ENCODE results near the gene MYO18B. TPM values are rescaled to one million over a fixed set of nuclear protein-coding genes. Genes with fewer than 3 reads are reported as not detected.

MYO18B gene
- total and polyA plus RNA-seq, 2 of the 4 experiments (the other 2 are of a cell fraction): under 0.01 TPM; not detected in 1

GRCh38 chr22:25779426-25779825, 37.4 kb downstream of the MYO18B start:
- H3K4ac ChIP-seq (ENCODE audit: low read depth, low read length): no peak overlapping the region
- no peak overlapping the region for H2BK20ac ChIP-seq (ENCODE audit: low read depth, low read length)
- H3K27ac ChIP-seq (ENCODE audit: insufficient read depth, low read length): no peak overlapping the region
- CTCF ChIA-PET: interaction anchor here (0.6 kb wide), 1 partner anchor 14 kb away, joined by 3 read pairs; no protein-coding TSS in a partner anchor
- H2AK9ac ChIP-seq (replicated peaks; ENCODE audit: low read depth, low read length, poor library complexity): no peak overlapping the region
- H3K4me2 ChIP-seq (ENCODE audit: low read depth, low read length): no peak overlapping the region
- no peak for ATAC-seq (ENCODE audit: low read depth)
- no CpG with 5 or more reads among the region's 2 CpGs for WGBS, 2 experiments (ENCODE audit: extremely low coverage in 2 of 2, insufficient read length in 1 of 2)
- H3K4me3 ChIP-seq (ENCODE audit: insufficient read depth, low read depth, low read length): no peak overlapping the region
- no peak overlapping the region for H4K91ac ChIP-seq (ENCODE audit: insufficient read depth, low read depth, low read length)
- no peak overlapping the region for H2BK15ac ChIP-seq (ENCODE audit: low read depth, low read length)
- no TSS peak for BruUV-seq (replicated peaks)
- peaks cover 2% of the 10 kb centered on the region; the same call in 1 of the 2 replicates for H3K27me3 ChIP-seq (ENCODE audit: control insufficient read depth, insufficient read depth, low read length)
- H3K4me1 ChIP-seq (ENCODE audit: control insufficient read depth, insufficient read depth, low read length): no peaks in the 10 kb centered on the region
- no peak overlapping the region for H2AK5ac ChIP-seq (ENCODE audit: low read depth, low read length)
- intact Hi-C loops (cut with micrococcal nuclease): no loop called here
- H3K56ac ChIP-seq (ENCODE audit: extremely low read depth, insufficient read depth, low read length): no peak overlapping the region
- no peak overlapping the region for H2AFZ ChIP-seq (replicated peaks; ENCODE audit: low read length, poor library complexity)
- H3K36me3 ChIP-seq (ENCODE audit: control insufficient read depth, insufficient read depth, low read length): no peaks in the 10 kb centered on the region
- no peaks in the 10 kb centered on the region for H3K79me1 ChIP-seq (ENCODE audit: low read depth in 1 of 2, low read length in 2 of 2)
- H4K5ac ChIP-seq (ENCODE audit: low read depth, low read length): no peak overlapping the region
- H2BK5ac ChIP-seq (ENCODE audit: low read depth, low read length, poor library complexity, severe bottlenecking): no peak overlapping the region
- in situ Hi-C loops (cut with MboI; ENCODE audit: low sequenced_read_pairs): no loop called here
- H3K9me1 ChIP-seq (ENCODE audit: insufficient read depth, low read length): no peaks in the 10 kb centered on the region
- no peak overlapping the region for H3K9ac ChIP-seq (ENCODE audit: low read depth, low read length)
- no peaks in the 10 kb centered on the region for H4K20me1 ChIP-seq (ENCODE audit: insufficient read depth, low read length)
- no peak overlapping the region for H4K8ac ChIP-seq (ENCODE audit: low read depth in 2 of 2, low read length in 2 of 2)
- TF ChIP-seq RCOR1 (IDR thresholded peaks at IDR 0.05; ENCODE audit: insufficient replicate concordance, low read length): no peak
- no peak for TF ChIP-seq MAZ (IDR thresholded peaks at IDR 0.05; ENCODE audit: borderline replicate concordance, low read depth, low read length)
- no peak overlapping the region for H3K14ac ChIP-seq (replicated peaks; ENCODE audit: low read depth, low read length)
- dilution Hi-C loops (cut with HindIII; ENCODE audit: low sequenced_read_pairs, unreplicated experiment): no loop called here
- H3K9me3 ChIP-seq (ENCODE audit: control insufficient read depth, insufficient read depth, low read length): no peaks in the 10 kb centered on the region
- no peak overlapping the region for H3K18ac ChIP-seq (ENCODE audit: low read depth, low read length)
- POLR2A ChIA-PET (ENCODE audit: unreplicated experiment): no interaction called here
- no peak overlapping the region for H3K23ac ChIP-seq (ENCODE audit: low read depth, low read length)
- no peak for DNase-seq
- no peak overlapping the region for H2BK120ac ChIP-seq (ENCODE audit: low read depth, low read length)
